SU-DHL-6 (cell line): ENCODE measurements around the gene CCR5AS.

Source experiments
- CTCF ChIP-seq: fragments of 200-600 bp; sonication (generic); IDR thresholded peaks from one replicate; pipeline ENCODE4 v1.5.1; 2017; ENCODE audit warnings: antibody characterized with exemption, mild to moderate bottlenecking, low read length, moderate library complexity; ENCODE audit not compliant: insufficient read depth, poor library complexity, severe bottlenecking
- EZH2phosphoT487 ChIP-seq: fragments of 200-600 bp; sonication (generic), shearing (Covaris generic); conservative IDR thresholded peaks from 2 replicates; pipeline ENCODE4 v1.6.1; 2018; ENCODE audit warnings: mild to moderate bottlenecking, antibody characterized with exemption, low read length, moderate library complexity, mixed read lengths

DNA sequence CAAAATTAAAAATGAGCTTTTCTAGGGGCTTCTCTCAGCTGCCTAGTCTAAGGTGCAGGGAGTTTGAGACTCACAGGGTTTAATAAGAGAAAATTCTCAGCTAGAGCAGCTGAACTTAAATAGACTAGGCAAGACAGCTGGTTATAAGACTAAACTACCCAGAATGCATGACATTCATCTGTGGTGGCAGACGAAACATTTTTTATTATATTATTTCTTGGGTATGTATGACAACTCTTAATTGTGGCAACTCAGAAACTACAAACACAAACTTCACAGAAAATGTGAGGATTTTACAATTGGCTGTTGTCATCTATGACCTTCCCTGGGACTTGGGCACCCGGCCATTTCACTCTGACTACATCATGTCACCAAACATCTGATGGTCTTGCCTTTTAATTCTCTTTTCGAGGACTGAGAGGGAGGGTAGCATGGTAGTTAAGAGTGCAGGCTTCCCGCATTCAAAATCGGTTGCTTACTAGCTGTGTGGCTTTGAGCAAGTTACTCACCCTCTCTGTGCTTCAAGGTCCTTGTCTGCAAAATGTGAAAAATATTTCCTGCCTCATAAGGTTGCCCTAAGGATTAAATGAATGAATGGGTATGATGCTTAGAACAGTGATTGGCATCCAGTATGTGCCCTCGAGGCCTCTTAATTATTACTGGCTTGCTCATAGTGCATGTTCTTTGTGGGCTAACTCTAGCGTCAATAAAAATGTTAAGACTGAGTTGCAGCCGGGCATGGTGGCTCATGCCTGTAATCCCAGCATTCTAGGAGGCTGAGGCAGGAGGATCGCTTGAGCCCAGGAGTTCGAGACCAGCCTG lies 35.1 kb downstream of the CCR5AS start:
- TF ChIP-seq CTCF: no peak
- TF ChIP-seq EZH2phosphoT487: no peak
